Smooth muscle cell (in vitro differentiated cells): ENCODE measurements around the gene GLB1L2. TPM values are rescaled to one million over a fixed set of nuclear protein-coding genes. Genes with fewer than 3 reads are reported as not detected.
A peak's percentile ranks its signal among the peaks of the same experiment; 100 is the strongest.

Source experiments
- DNase-seq: peaks from one replicate; lab custom pipeline; 2025; ENCODE audit not compliant: unreplicated experiment; lab: John Stamatoyannopoulos, UW
- H2AFZ ChIP-seq: fragments of 200-600 bp; sonication (generic); 2 replicates; pipeline ENCODE4 v1.6.0; 2016; ENCODE audit warnings: antibody characterized with exemption, low read depth, mild to moderate bottlenecking
- H3F3A ChIP-seq: fragments of 200-600 bp; sonication (generic); 2 replicates; pipeline ENCODE4 v1.6.0; 2017; ENCODE audit warnings: antibody characterized with exemption, low read depth
- H3K27ac ChIP-seq: fragments of 200-600 bp; sonication (generic); 2 replicates; pipeline ENCODE4 v1.5.1; 2016; ENCODE audit warnings: low read depth, mild to moderate bottlenecking
- H3K27me3 ChIP-seq: fragments of 200-600 bp; sonication (generic); 2 replicates; pipeline ENCODE4 v1.6.1; 2016; ENCODE audit warnings: low read depth, mild to moderate bottlenecking
- H3K36me3 ChIP-seq: fragments of 200-600 bp; sonication (generic); 2 replicates; pipeline ENCODE4 v1.5.1; 2016; ENCODE audit warnings: low read depth
- H3K4me1 ChIP-seq: fragments of 200-600 bp; sonication (generic); 2 replicates; pipeline ENCODE4 v1.5.1; 2016; ENCODE audit warnings: low read depth
- H3K4me2 ChIP-seq: fragments of 200-600 bp; sonication (generic); 2 replicates; pipeline ENCODE4 v1.6.0; 2016; ENCODE audit warnings: mild to moderate bottlenecking
- H3K4me3 ChIP-seq: fragments of 200-600 bp; sonication (generic); 2 replicates; pipeline ENCODE4 v1.5.1; 2016; ENCODE audit warnings: mild to moderate bottlenecking
- H3K79me2 ChIP-seq: fragments of 200-600 bp; sonication (generic); 2 replicates; pipeline ENCODE4 v1.6.0; 2016; ENCODE audit warnings: low read depth, mild to moderate bottlenecking
- H3K9ac ChIP-seq: fragments of 200-600 bp; sonication (generic); 2 replicates; pipeline ENCODE4 v1.6.0; 2016; ENCODE audit warnings: low read depth
- H3K9me3 ChIP-seq: fragments of 200-600 bp; sonication (generic); replicated peaks from 2 replicates; pipeline ENCODE4 v1.5.1; 2016; ENCODE audit warnings: low read depth
- H4K20me1 ChIP-seq: fragments of 200-600 bp; sonication (generic); 2 replicates; pipeline ENCODE4 v1.6.0; 2016; ENCODE audit warnings: low read depth
- WGBS: methylation state at CpG from one replicate; pipeline ENCODE4 v1.1.7; 2016; ENCODE audit warnings: low lambda C conversion rate; 5-methylcytosine and 5-hydroxymethylcytosine counted together
- polyA plus RNA-seq: library from polyadenylated mRNA; unstranded; fragments of >200 nt; fragmentation: Nextera tagmentation; extraction: Ambion mirVana; gene quantifications from 2 replicates; pipeline ENCODE4 v1.2.1, GENCODE V29; 2016
- total RNA-seq: library from RNA; depleted of rRNA; stranded (reverse); fragments of >200 nt; gene quantifications from 2 replicates; pipeline ENCODE4 v1.2.3, GENCODE V29; 2014
- TF ChIP-seq, protein P1 (sequence below): fragments of 200-600 bp; sonication (generic); IDR thresholded peaks from 2 replicates; pipeline ENCODE4 v1.5.1; 2017; ENCODE audit warnings: borderline replicate concordance, mild to moderate bottlenecking, antibody characterized with exemption; ENCODE audit not compliant: insufficient read depth, poor library complexity, severe bottlenecking

Gene GLB1L2
- total and polyA plus RNA-seq, 2 experiments from 2014 or later: 0.40 to 0.83 TPM

- peak overlapping the region; percentile 82 for H3K4me2 ChIP-seq
- no peak overlapping the region for H3K27ac ChIP-seq
- peaks cover 77% of the 10 kb centered on the region for H3K27me3 ChIP-seq
- H3F3A ChIP-seq: no peaks in the 10 kb centered on the region
- no peak for DNase-seq
- H2AFZ ChIP-seq: no peak overlapping the region
- H3K4me3 ChIP-seq: no peak overlapping the region
- H3K36me3 ChIP-seq: no peaks in the 10 kb centered on the region
- no peaks in the 10 kb centered on the region for H4K20me1 ChIP-seq
- no peaks in the 10 kb centered on the region for H3K9me3 ChIP-seq
- peaks cover 14% of the 10 kb centered on the region for H3K4me1 ChIP-seq
- TF ChIP-seq, protein P1, sequence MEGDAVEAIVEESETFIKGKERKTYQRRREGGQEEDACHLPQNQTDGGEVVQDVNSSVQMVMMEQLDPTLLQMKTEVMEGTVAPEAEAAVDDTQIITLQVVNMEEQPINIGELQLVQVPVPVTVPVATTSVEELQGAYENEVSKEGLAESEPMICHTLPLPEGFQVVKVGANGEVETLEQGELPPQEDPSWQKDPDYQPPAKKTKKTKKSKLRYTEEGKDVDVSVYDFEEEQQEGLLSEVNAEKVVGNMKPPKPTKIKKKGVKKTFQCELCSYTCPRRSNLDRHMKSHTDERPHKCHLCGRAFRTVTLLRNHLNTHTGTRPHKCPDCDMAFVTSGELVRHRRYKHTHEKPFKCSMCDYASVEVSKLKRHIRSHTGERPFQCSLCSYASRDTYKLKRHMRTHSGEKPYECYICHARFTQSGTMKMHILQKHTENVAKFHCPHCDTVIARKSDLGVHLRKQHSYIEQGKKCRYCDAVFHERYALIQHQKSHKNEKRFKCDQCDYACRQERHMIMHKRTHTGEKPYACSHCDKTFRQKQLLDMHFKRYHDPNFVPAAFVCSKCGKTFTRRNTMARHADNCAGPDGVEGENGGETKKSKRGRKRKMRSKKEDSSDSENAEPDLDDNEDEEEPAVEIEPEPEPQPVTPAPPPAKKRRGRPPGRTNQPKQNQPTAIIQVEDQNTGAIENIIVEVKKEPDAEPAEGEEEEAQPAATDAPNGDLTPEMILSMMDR: no peak
- no peak overlapping the region for H3K9ac ChIP-seq
- 9% methylated on average over 22 of the region's 22 CpGs for WGBS
- no peaks in the 10 kb centered on the region for H3K79me2 ChIP-seq
Observed at GRCh38 chr11:134413043-134413825, 81.4 kb downstream of the GLB1L2 start.

GRCh38 chr11:134413826-134414731 lies 82.3 kb downstream of the GLB1L2 start:
- Histone ChIP-seq H3K27ac (no peak overlapping the region), H3K4me3 (no peak overlapping the region), H3K4me2 (no peak overlapping the region), H3K79me2 (no peaks in the 10 kb centered on the region), H3F3A (no peaks in the 10 kb centered on the region), H3K27me3 (peaks cover 73% of the 10 kb centered on the region), H3K9ac (no peak overlapping the region), H2AFZ (no peak overlapping the region), H3K36me3 (no peaks in the 10 kb centered on the region), H3K9me3 (no peaks in the 10 kb centered on the region), H4K20me1 (no peaks in the 10 kb centered on the region), H3K4me1 (peaks cover 14% of the 10 kb centered on the region)
- DNase-seq: no peak
- TF ChIP-seq, protein P1: no peak
- WGBS: 53% methylated on average over 18 of the region's 18 CpGs

- H3K27ac ChIP-seq: no peak overlapping the region
- peaks cover 11% of the 10 kb centered on the region for H3K4me1 ChIP-seq
- DNase-seq: no peak
- H3K9me3 ChIP-seq: no peaks in the 10 kb centered on the region
- H3K9ac ChIP-seq: no peak overlapping the region
- TF ChIP-seq, protein P1: no peak
- H3K4me3 ChIP-seq: no peak overlapping the region
- no peaks in the 10 kb centered on the region for H4K20me1 ChIP-seq
- H3K4me2 ChIP-seq: no peak overlapping the region
- no peak overlapping the region for H2AFZ ChIP-seq
- H3K79me2 ChIP-seq: no peaks in the 10 kb centered on the region
- no peaks in the 10 kb centered on the region for H3F3A ChIP-seq
- 60% methylated on average over 17 of the region's 17 CpGs for WGBS
- no peaks in the 10 kb centered on the region for H3K36me3 ChIP-seq
- H3K27me3 ChIP-seq: peaks cover 63% of the 10 kb centered on the region
Observed at GRCh38 chr11:134414766-134415765, 83.3 kb downstream of the GLB1L2 start.
